ENCODE measurements around the gene RAB3A.

RAB3A gene

DNA sequence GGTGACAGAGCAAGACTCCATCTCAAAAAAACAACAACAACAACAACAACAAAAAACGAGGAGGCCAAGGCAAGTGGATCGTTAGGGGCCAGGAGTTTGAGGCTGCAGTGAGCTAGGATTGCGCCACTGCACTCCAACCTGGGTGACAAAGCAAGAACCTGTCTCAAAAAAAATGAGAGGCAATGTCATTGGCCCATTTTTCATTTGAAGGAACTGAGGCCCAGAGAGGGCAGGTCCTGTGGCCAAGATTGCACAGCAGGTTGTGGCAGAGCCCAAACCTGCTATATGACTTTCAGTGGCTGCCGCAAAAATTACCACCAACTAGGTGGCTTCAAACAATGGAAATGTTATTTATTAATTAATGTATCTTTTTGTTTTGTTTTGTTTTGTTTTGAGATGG lies 45.4 kb downstream of the RAB3A start:
- no peak overlapping the region for H3K27ac Mint-ChIP-seq
- ATAC-seq, result no peak
- H3K4me3 Mint-ChIP-seq, result no peak overlapping the region
- DNase-seq (ENCODE audit: low spot score in 2 of 2), result no peak
- H3K9me3 Mint-ChIP-seq, result no peaks in the 10 kb centered on the region
- H3K4me1 Mint-ChIP-seq, result peaks cover 23% of the 10 kb centered on the region
- H3K36me3 Mint-ChIP-seq, result peaks cover 30% of the 10 kb centered on the region

GRCh38 chr19:18157465-18158063 lies 46.3 kb downstream of the RAB3A start:
- ATAC-seq (no peak), DNase-seq (ENCODE audit: low spot score in 2 of 2) (no peak)
- Mint-ChIP-seq H3K27ac (no peak overlapping the region), H3K4me1 (peaks cover 23% of the 10 kb centered on the region), H3K4me3 (no peak overlapping the region), H3K36me3 (peaks cover 25% of the 10 kb centered on the region), H3K9me3 (no peaks in the 10 kb centered on the region)

GRCh38 chr19:18156841-18157464 lies 46.9 kb downstream of the RAB3A start:
- peaks cover 25% of the 10 kb centered on the region for H3K36me3 Mint-ChIP-seq
- no peak overlapping the region for H3K27ac Mint-ChIP-seq
- DNase-seq (ENCODE audit: low spot score in 2 of 2) (peak in 1 of 2 donors; percentile 50), ATAC-seq (no peak)
- no peak overlapping the region for H3K4me3 Mint-ChIP-seq
- H3K4me1 Mint-ChIP-seq, result peaks cover 29% of the 10 kb centered on the region
- no peaks in the 10 kb centered on the region for H3K9me3 Mint-ChIP-seq

DNA sequence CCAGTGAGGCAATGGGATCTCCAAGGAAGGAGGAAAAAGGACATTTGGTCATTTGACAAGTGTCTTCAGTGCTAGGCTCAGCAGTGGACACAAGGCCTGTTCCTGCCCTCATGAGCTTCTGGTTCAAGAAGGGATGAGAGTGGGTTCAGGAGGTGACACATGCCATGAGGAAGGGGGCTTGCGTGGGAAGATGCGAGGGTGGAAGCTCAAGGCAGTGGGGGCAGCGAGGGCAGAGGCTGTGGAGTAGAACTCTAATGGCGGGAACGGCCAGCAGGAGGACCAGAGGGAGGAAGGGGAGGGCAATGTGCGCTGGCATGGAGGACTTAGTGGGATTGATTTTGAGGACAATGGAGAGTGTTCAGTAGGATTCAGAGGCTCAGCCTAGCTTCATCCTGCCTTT lies 47.6 kb downstream of the RAB3A start:
- peaks cover 29% of the 10 kb centered on the region for H3K36me3 Mint-ChIP-seq
- ATAC-seq (no peak), DNase-seq (ENCODE audit: low spot score in 2 of 2) (no peak)
- peaks cover 35% of the 10 kb centered on the region for H3K4me1 Mint-ChIP-seq
- H3K4me3 Mint-ChIP-seq, result no peak overlapping the region
- H3K9me3 Mint-ChIP-seq, result no peaks in the 10 kb centered on the region
- no peak overlapping the region for H3K27ac Mint-ChIP-seq

- H3K4me1 Mint-ChIP-seq, result peaks cover 31% of the 10 kb centered on the region
- peaks cover 29% of the 10 kb centered on the region for H3K36me3 Mint-ChIP-seq
- DNase-seq (ENCODE audit: low spot score in 2 of 2) (peak in 1 of 2 donors; percentile 49), ATAC-seq (no peak)
- no peak overlapping the region for H3K27ac Mint-ChIP-seq
- H3K4me3 Mint-ChIP-seq, result no peak overlapping the region
- H3K9me3 Mint-ChIP-seq, result no peaks in the 10 kb centered on the region
Observed at GRCh38 chr19:18155095-18156087, 48.5 kb downstream of the RAB3A start.

- H3K36me3 Mint-ChIP-seq, result peaks cover 32% of the 10 kb centered on the region
- ATAC-seq (no peak), DNase-seq (ENCODE audit: low spot score in 2 of 2) (no peak)
- H3K4me1 Mint-ChIP-seq, result peaks cover 29% of the 10 kb centered on the region
- H3K9me3 Mint-ChIP-seq, result no peaks in the 10 kb centered on the region
- peak overlapping the region; percentile 93 for H3K27ac Mint-ChIP-seq
- H3K4me3 Mint-ChIP-seq, result peak overlapping the region; percentile 87
Observed at GRCh38 chr19:18153556-18154134, 50.2 kb downstream of the RAB3A start.

DNA sequence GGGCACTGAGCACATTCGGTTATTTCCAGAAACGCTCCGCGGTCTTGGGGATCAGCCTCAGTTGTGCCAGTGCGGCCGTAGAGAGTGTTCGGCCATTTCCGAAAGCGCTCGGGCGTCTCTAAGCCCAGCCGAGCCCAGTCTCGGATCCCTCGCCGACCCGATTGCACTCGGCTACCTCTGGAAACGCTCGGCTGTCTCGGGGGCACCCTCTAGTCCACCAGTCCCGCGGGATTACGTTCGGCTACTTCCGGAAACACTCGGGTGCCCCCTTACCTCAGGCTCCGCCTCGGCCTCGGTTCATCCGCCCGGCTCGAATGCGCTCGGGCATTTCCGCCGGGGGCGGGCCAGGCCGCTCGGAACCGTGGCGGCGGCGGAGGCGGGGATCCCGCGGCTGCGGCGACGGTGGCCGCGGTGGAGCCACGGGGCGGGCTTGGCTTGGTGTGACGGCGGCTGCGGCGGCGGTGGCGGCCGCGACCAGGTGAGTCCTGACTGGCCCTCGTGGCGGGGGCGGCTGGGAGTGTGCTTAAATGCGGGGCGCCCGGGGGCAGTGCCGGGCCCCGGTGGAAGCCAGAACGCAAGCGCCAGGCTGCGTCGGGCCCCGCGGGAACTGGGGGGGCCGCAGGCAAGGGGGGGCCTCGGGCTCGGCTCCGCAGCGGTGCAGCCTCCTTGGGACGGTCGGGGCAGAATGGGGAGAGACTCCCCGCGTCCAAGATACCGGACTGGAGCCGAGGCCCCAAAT lies 50.9 kb downstream of the RAB3A start, which contains the start of gene PIK3R2:
Gene PIK3R2 (plus strand): TSS at position 347 of the 739 bp plus-strand sequence. CDS start 2,717 bp downstream, outside the sequence.
- Mint-ChIP-seq H3K27ac (peak within 1 kb of the TSS; percentile 98), H3K36me3 (peaks cover 39% of the 10 kb centered on the region)

GRCh38 chr19:18152442-18152816 lies 51.4 kb downstream of the RAB3A start:
- peak overlapping the region; percentile 87 for H3K4me3 Mint-ChIP-seq
- DNase-seq (ENCODE audit: low spot score in 2 of 2) (peak; percentile 97 to 99), ATAC-seq (peak; percentile 82)
- peaks cover 34% of the 10 kb centered on the region for H3K4me1 Mint-ChIP-seq
- peaks cover 44% of the 10 kb centered on the region for H3K36me3 Mint-ChIP-seq
- H3K27ac Mint-ChIP-seq, result peak overlapping the region; percentile 98
- H3K9me3 Mint-ChIP-seq, result no peaks in the 10 kb centered on the region

More for the DNA sequence above, 50.9 kb downstream of the RAB3A start, which contains the start of gene PIK3R2:
- H3K9me3 Mint-ChIP-seq, result no peaks in the 10 kb centered on the region
- ATAC-seq (peak; percentile 93), DNase-seq (ENCODE audit: low spot score in 2 of 2) (peak; percentile 100)
- peak within 1 kb of the TSS; percentile 87 for H3K4me3 Mint-ChIP-seq
- peaks cover 34% of the 10 kb centered on the region for H3K4me1 Mint-ChIP-seq

DNA sequence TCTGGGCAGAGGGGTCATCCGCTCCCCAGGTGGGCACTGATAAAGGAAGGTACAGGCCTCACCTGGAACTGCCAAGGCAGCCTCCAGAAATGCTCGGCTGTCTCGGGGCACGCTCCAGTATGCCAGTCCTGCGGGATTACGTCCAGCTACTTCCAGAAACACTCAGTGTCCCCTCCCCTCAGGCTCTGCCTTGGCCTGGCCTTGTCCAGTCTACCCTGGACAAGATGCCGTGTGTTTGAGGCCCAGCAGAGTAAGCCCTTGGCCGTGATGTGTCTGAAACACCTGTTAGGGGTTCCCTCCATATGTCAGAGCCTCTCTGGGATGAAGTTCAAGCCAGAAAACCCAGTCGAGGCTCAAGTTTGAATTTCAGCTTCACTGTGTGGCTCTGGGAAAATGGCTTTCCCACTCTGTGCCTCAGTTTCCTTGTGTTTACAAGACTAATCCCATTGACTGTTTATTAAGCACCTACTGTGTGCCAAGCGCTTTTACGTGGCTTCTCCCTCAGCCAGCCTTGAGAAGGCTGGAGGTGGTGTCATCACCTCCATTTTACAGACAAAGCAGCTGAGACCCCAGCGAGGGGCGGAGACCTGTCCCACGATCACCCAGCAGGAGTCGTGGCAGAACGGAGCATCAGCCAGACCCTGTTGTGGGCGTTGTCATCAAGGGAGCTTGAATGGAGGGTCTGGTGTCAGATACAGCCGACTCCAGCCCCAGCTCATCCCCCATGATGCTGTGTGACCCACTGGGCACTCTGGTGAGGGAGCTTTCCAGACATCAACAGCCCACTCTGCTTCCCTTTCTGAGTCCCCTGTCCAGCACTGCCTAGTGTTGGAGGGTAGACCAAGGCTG lies 52.8 kb downstream of the RAB3A start:
- Mint-ChIP-seq H3K27ac (peak overlapping the region; percentile 98), H3K36me3 (peaks cover 54% of the 10 kb centered on the region), H3K4me1 (peaks cover 42% of the 10 kb centered on the region), H3K9me3 (no peaks in the 10 kb centered on the region), H3K4me3 (peak overlapping the region; percentile 87)
- ATAC-seq (no peak), DNase-seq (ENCODE audit: low spot score in 2 of 2) (no peak)

- Mint-ChIP-seq H3K36me3 (peaks cover 65% of the 10 kb centered on the region), H3K9me3 (no peaks in the 10 kb centered on the region), H3K27ac (no peak overlapping the region), H3K4me3 (no peak overlapping the region), H3K4me1 (peaks cover 35% of the 10 kb centered on the region)
- DNase-seq (ENCODE audit: low spot score in 2 of 2) (no peak), ATAC-seq (no peak)
Observed at GRCh38 chr19:18149596-18149975, 54.3 kb downstream of the RAB3A start.

DNA sequence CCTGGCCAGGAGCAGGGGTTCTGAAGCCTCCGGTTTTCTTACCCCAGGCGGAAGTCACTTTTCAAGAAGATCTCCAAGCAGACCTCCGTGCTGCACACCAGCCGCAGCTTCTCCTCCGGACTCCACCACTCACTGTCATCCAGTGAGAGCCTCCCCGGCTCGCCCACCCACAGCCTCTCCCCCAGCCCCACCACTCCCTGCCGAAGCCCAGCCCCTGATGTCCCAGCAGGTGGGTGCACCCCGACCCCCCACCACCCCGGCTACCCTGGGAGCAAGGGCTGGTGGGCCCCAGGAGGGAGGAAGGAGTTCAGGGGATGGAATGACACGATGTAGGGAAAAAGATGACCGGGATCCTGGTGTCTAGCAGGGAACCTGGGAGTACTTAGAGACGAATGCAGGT lies 56.4 kb downstream of the RAB3A start:
- Mint-ChIP-seq H3K36me3 (peaks cover 75% of the 10 kb centered on the region), H3K4me3 (no peak overlapping the region), H3K4me1 (peaks cover 25% of the 10 kb centered on the region), H3K27ac (no peak overlapping the region), H3K9me3 (no peaks in the 10 kb centered on the region)
- no peak for DNase-seq (ENCODE audit: low spot score in 2 of 2)
- ATAC-seq, result no peak
